ENCODE data around the gene NUDT21. TPM values are rescaled to one million over a fixed set of nuclear protein-coding genes. Genes with fewer than 3 reads are reported as not detected.

NUDT21 gene
- total RNA-seq, 1 donor from 2014 or later: 38.1 TPM

GRCh38 chr16:56478281-56479049 is 27.3 kb upstream of the NUDT21 start:
- Histone ChIP-seq H3K4me3 (no peak overlapping the region), H3K27ac (no peak overlapping the region), H3K4me1 (no peaks in the 10 kb centered on the region), H3K9me3 (no peaks in the 10 kb centered on the region), H3K36me3 (peaks cover 0 to 58% of the 10 kb centered on the region in 2 donors), H3K27me3 (no peaks in the 10 kb centered on the region)
- intact Hi-C loops (cut with DNase I): no loop called here
- DNase-seq (ENCODE audit: extremely low spot score in 2 of 2): no peak
- TF ChIP-seq CTCF (IDR thresholded peaks at IDR 0.05) (no peak), POLR2AphosphoS5 (IDR thresholded peaks at IDR 0.05; ENCODE audit: insufficient read depth in 1 of 2, low read depth in 1 of 2) (no peak), POLR2A (IDR thresholded peaks at IDR 0.05) (no peak)

- H3K36me3 ChIP-seq: peaks cover 0 to 59% of the 10 kb centered on the region in 2 donors
- H3K9me3 ChIP-seq: no peaks in the 10 kb centered on the region
- H3K4me1 ChIP-seq: no peaks in the 10 kb centered on the region
- H3K27me3 ChIP-seq: no peaks in the 10 kb centered on the region
- TF ChIP-seq POLR2A (IDR thresholded peaks at IDR 0.05) (no peak), CTCF (IDR thresholded peaks at IDR 0.05) (no peak), POLR2AphosphoS5 (IDR thresholded peaks at IDR 0.05; ENCODE audit: insufficient read depth in 1 of 2, low read depth in 1 of 2) (no peak)
- H3K27ac ChIP-seq: no peak overlapping the region
- H3K4me3 ChIP-seq: no peak overlapping the region
- no peak for DNase-seq (ENCODE audit: extremely low spot score in 2 of 2)
- intact Hi-C loops (cut with DNase I): no loop called here
Observed at GRCh38 chr16:56477096-56477878, 26.2 kb upstream of the NUDT21 start.

- DNase-seq (ENCODE audit: extremely low spot score in 2 of 2): no peak
- H3K36me3 ChIP-seq: peaks cover 0 to 80% of the 10 kb centered on the region in 2 donors
Observed at GRCh38 chr16:56475201-56475600, 24.1 kb upstream of the NUDT21 start.

GRCh38 chr16:56470666-56471065 is 19.5 kb upstream of the NUDT21 start:
- TF ChIP-seq POLR2AphosphoS5 (IDR thresholded peaks at IDR 0.05; ENCODE audit: insufficient read depth in 1 of 2, low read depth in 1 of 2) (no peak), CTCF (IDR thresholded peaks at IDR 0.05) (no peak), POLR2A (IDR thresholded peaks at IDR 0.05) (no peak)
- Histone ChIP-seq H3K27me3 (no peaks in the 10 kb centered on the region), H3K4me1 (no peaks in the 10 kb centered on the region), H3K27ac (no peak overlapping the region), H3K4me3 (no peak overlapping the region), H3K36me3 (peaks cover 0 to 89% of the 10 kb centered on the region in 2 donors), H3K9me3 (no peaks in the 10 kb centered on the region)
- intact Hi-C loops (cut with DNase I): no loop called here
- DNase-seq (ENCODE audit: extremely low spot score in 2 of 2): no peak

More at GRCh38 chr16:56475201-56475600, 24.1 kb upstream of the NUDT21 start:
- Histone ChIP-seq H3K27me3 (no peaks in the 10 kb centered on the region), H3K27ac (no peak overlapping the region), H3K4me1 (no peaks in the 10 kb centered on the region), H3K4me3 (no peak overlapping the region), H3K9me3 (no peaks in the 10 kb centered on the region)
- TF ChIP-seq CTCF (IDR thresholded peaks at IDR 0.05) (no peak), POLR2AphosphoS5 (IDR thresholded peaks at IDR 0.05; ENCODE audit: insufficient read depth in 1 of 2, low read depth in 1 of 2) (no peak), POLR2A (IDR thresholded peaks at IDR 0.05) (no peak)
- intact Hi-C loops (cut with DNase I): no loop called here

All from vagina (tissue), 2 donors.